ENCODE measurements around the gene ARHGEF28.

Gene ARHGEF28

GRCh38 chr5:73947906-73948640 lies 322.1 kb downstream of the ARHGEF28 start:
- TF ChIP-seq ISL1 (CRISPR knock-in tag; IDR thresholded peaks at IDR 0.05) (no peak), TOX (CRISPR knock-in tag; IDR thresholded peaks at IDR 0.05; ENCODE audit: borderline replicate concordance) (no peak), CSRNP3 (CRISPR knock-in tag; IDR thresholded peaks at IDR 0.05) (no peak), OSR1 (CRISPR knock-in tag; IDR thresholded peaks at IDR 0.05) (no peak), CREB5 (CRISPR knock-in tag; IDR thresholded peaks at IDR 0.05; ENCODE audit: low read depth) (no peak), CSDC2 (CRISPR knock-in tag; IDR thresholded peaks at IDR 0.05) (no peak)
- no peak for ATAC-seq

- no peak for ATAC-seq
Observed at GRCh38 chr5:73948720-73949119, 322.7 kb downstream of the ARHGEF28 start.

GRCh38 chr5:73950441-73950873 lies 324.5 kb downstream of the ARHGEF28 start:
- no peak for TF ChIP-seq ESRRG (CRISPR knock-in tag; IDR thresholded peaks at IDR 0.05)
- TF ChIP-seq ZFP30 (CRISPR knock-in tag; IDR thresholded peaks at IDR 0.05) = no peak
- TF ChIP-seq POU6F1 (CRISPR knock-in tag; IDR thresholded peaks at IDR 0.05; ENCODE audit: borderline replicate concordance, low read depth) = no peak
- TF ChIP-seq ZNF565 (CRISPR knock-in tag; conservative IDR thresholded peaks at IDR 0.05; ENCODE audit: low read depth) = no peak
- no peak for TF ChIP-seq PATZ1 (CRISPR knock-in tag; IDR thresholded peaks at IDR 0.05; ENCODE audit: borderline replicate concordance)
- no peak for TF ChIP-seq BACH2 (CRISPR knock-in tag; IDR thresholded peaks at IDR 0.05; ENCODE audit: borderline replicate concordance)
- no peak for ATAC-seq

More at GRCh38 chr5:73948720-73949119, 322.7 kb downstream of the ARHGEF28 start:
- TF ChIP-seq CREB5 (CRISPR knock-in tag; IDR thresholded peaks at IDR 0.05; ENCODE audit: low read depth) (no peak), BACH2 (CRISPR knock-in tag; IDR thresholded peaks at IDR 0.05; ENCODE audit: borderline replicate concordance) (no peak), TSHZ2 (CRISPR knock-in tag; IDR thresholded peaks at IDR 0.05) (no peak), GLIS3 (CRISPR knock-in tag; IDR thresholded peaks at IDR 0.05) (no peak), ZNF565 (CRISPR knock-in tag; conservative IDR thresholded peaks at IDR 0.05; ENCODE audit: low read depth) (no peak), ISL1 (CRISPR knock-in tag; IDR thresholded peaks at IDR 0.05) (no peak), ZFP30 (CRISPR knock-in tag; IDR thresholded peaks at IDR 0.05) (no peak), ZNF8 (CRISPR knock-in tag; IDR thresholded peaks at IDR 0.05) (no peak), ZC3H10 (CRISPR knock-in tag; IDR thresholded peaks at IDR 0.05) (no peak), PPARA (CRISPR knock-in tag; IDR thresholded peaks at IDR 0.05; ENCODE audit: borderline replicate concordance) (no peak)
